Body of pancreas (tissue), 4 donors: ENCODE measurements around the gene PDK4.

Experiments
- POLR2A ChIP-seq, 3 donors: fragments of 450-650 bp; IDR thresholded peaks; one replicate each; pipeline ENCODE4 v1.6.1; 2016; ENCODE audit warnings: antibody characterized with exemption in 3 of 3, mild to moderate bottlenecking in 2 of 3
- TF ChIP-seq, protein P1 (sequence below), 7 experiments: fragments of 450-650 bp in 4 of 7; fragments of 200-600 bp in 3 of 7; sonication (generic) in 3 of 7; IDR thresholded peaks; one replicate each; pipeline ENCODE4 v1.5.1; 2016 to 2019; ENCODE audit warnings: antibody characterized with exemption in 7 of 7

DNA sequence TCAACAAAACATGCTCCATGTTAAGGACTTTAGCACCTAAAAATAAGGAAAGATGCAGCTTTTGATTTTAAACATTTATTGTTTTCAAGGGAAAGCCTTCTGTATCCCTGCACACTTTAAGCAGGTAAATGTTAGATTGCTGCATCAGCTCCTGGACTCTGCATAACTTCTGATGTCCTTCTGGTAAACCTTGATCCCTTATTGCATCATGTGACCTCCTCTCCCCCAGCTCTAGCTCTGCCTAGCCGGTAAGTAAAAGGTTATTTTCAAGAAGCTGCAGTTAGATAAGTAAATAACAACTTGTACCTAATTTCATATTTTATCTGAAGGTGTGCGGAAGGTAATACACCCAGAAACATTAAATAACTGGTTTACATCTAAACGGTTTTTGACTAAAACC lies 37.5 kb downstream of the PDK4 start:
- TF ChIP-seq, protein P1, sequence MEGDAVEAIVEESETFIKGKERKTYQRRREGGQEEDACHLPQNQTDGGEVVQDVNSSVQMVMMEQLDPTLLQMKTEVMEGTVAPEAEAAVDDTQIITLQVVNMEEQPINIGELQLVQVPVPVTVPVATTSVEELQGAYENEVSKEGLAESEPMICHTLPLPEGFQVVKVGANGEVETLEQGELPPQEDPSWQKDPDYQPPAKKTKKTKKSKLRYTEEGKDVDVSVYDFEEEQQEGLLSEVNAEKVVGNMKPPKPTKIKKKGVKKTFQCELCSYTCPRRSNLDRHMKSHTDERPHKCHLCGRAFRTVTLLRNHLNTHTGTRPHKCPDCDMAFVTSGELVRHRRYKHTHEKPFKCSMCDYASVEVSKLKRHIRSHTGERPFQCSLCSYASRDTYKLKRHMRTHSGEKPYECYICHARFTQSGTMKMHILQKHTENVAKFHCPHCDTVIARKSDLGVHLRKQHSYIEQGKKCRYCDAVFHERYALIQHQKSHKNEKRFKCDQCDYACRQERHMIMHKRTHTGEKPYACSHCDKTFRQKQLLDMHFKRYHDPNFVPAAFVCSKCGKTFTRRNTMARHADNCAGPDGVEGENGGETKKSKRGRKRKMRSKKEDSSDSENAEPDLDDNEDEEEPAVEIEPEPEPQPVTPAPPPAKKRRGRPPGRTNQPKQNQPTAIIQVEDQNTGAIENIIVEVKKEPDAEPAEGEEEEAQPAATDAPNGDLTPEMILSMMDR (IDR thresholded peaks at IDR 0.05), result no peak
- no peak for TF ChIP-seq POLR2A (IDR thresholded peaks at IDR 0.05)
